K562 (cell line): ENCODE data around the gene ELMO1.

Experiments
- ARID2 ChIP-seq: fragments of 450-650 bp; IDR thresholded peaks from 2 replicates; pipeline ENCODE4 v1.6.1; 2017; ENCODE audit warnings: antibody characterized with exemption, mild to moderate bottlenecking
- ARID3A ChIP-seq: IDR thresholded peaks from 2 replicates; pipeline ENCODE4 v1.6.1; 2012; ENCODE audit warnings: low read depth, low read length, improper control_type of control experiment, borderline replicate concordance
- CREB3 ChIP-seq: fragments of 450-650 bp; conservative IDR thresholded peaks from 2 replicates; pipeline ENCODE4 v1.6.1; 2016; ENCODE audit warnings: missing genetic modification characterization, low read depth, mild to moderate bottlenecking, missing compliant biosample characterization, moderate library complexity
- MCM5 ChIP-seq: fragments of 450-650 bp; IDR thresholded peaks from 2 replicates; pipeline ENCODE4 v1.6.1; 2016; ENCODE audit warnings: low read depth

- TF ChIP-seq CREB3 (tag) (no peak), ARID3A (no peak), ARID2 (no peak), MCM5 (no peak)
Observed at GRCh38 chr7:37346761-37347160, 101.9 kb downstream of the ELMO1 start.
